HepG2 (cell line): ENCODE measurements around the gene TTC24. TPM values are rescaled to one million over a fixed set of nuclear protein-coding genes. Genes with fewer than 3 reads are reported as not detected.
A peak's percentile ranks its signal among the peaks of the same experiment; 100 is the strongest.

Experiments used
- KLF15 ChIP-seq: sonication (generic); formaldehyde crosslinking; IDR thresholded peaks from 2 replicates; pipeline ENCODE4 v1.8.1; 2023; ENCODE audit warnings: borderline replicate concordance, mild to moderate bottlenecking, inconsistent platforms, missing genetic modification reagents, mixed read lengths
- KMT2B ChIP-seq: IDR thresholded peaks from 2 replicates; pipeline ENCODE4 v1.6.1; 2016; ENCODE audit warnings: missing genetic modification reagents, missing compliant biosample characterization
- LCORL ChIP-seq, 2 experiments: fragments of 450-650 bp in 1 of 2; sonication (generic) in 1 of 2; formaldehyde crosslinking in 1 of 2; IDR thresholded peaks; 2 replicates each; pipeline versions ENCODE4 v1.5.0 to v1.6.1; 2017 to 2020; ENCODE audit warnings: antibody characterized with exemption in 1 of 2, missing genetic modification reagents in 1 of 2
- MTF1 ChIP-seq: sonication (generic); formaldehyde crosslinking; IDR thresholded peaks from 2 replicates; pipeline ENCODE4 v1.5.0; 2020; ENCODE audit warnings: missing genetic modification reagents
- NFKBIZ ChIP-seq: IDR thresholded peaks from 2 replicates; pipeline ENCODE4 v1.6.1; 2018; ENCODE audit warnings: missing genetic modification reagents, missing compliant biosample characterization
- NONO ChIP-seq, 2 experiments: fragments of 450-650 bp in 1 of 2; sonication (generic) in 1 of 2; formaldehyde crosslinking in 1 of 2; IDR thresholded peaks in 1 of 2; conservative IDR thresholded peaks in 1 of 2; 2 replicates each; pipeline versions ENCODE4 v1.6.1 to v1.8.0; 2017 to 2022; ENCODE audit warnings: mild to moderate bottlenecking in 1 of 2, missing genetic modification reagents in 1 of 2, moderate library complexity in 1 of 2
- RNF219 ChIP-seq: sonication (generic); formaldehyde crosslinking; IDR thresholded peaks from 2 replicates; pipeline ENCODE4 v1.5.0; 2020; ENCODE audit warnings: mild to moderate bottlenecking, missing genetic modification reagents
- SNAI1 ChIP-seq: sonication (generic); formaldehyde crosslinking; IDR thresholded peaks from 2 replicates; pipeline ENCODE4 v1.5.0; 2020; ENCODE audit warnings: mild to moderate bottlenecking, missing genetic modification reagents, borderline replicate concordance
- ZNF234 ChIP-seq: sonication (generic); formaldehyde crosslinking; conservative IDR thresholded peaks from 2 replicates; pipeline ENCODE4 v1.5.1; 2020; ENCODE audit warnings: mild to moderate bottlenecking, missing genetic modification reagents
- ZNF317 ChIP-seq: sonication (generic); formaldehyde crosslinking; IDR thresholded peaks from 2 replicates; pipeline ENCODE4 v1.5.0; 2020; ENCODE audit warnings: mild to moderate bottlenecking, missing genetic modification reagents
- ZNF335 ChIP-seq: sonication (generic); formaldehyde crosslinking; IDR thresholded peaks from 2 replicates; pipeline ENCODE4 v1.4.0; 2020; ENCODE audit warnings: missing genetic modification reagents
- ZNF501 ChIP-seq: sonication (generic); formaldehyde crosslinking; IDR thresholded peaks from 2 replicates; pipeline ENCODE4 v1.5.1; 2020; ENCODE audit warnings: mild to moderate bottlenecking, moderate library complexity, missing genetic modification reagents
- ZNF597 ChIP-seq: sonication (generic); formaldehyde crosslinking; IDR thresholded peaks from 2 replicates; pipeline ENCODE4 v1.5.0; 2020; ENCODE audit warnings: missing genetic modification reagents
- ZSCAN20 ChIP-seq: sonication (generic); formaldehyde crosslinking; IDR thresholded peaks from 2 replicates; pipeline ENCODE4 v1.4.0; 2020; ENCODE audit warnings: missing genetic modification reagents, mild to moderate bottlenecking, borderline replicate concordance
- polyA plus RNA-seq, 8 experiments: library from polyadenylated mRNA; depleted of rRNA in 3 of 8; stranded (reverse) in 7 of 8; unstranded in 1 of 8; fragments of >200 nt; fragmentation: Illumina TruSeq in 4 of 8; extraction: Trizol in 4 of 8; gene quantifications; 2 replicates each; pipeline versions ENCODE4 v1.2.1 to v1.2.3, GENCODE V29; 2011 to 2016; ENCODE audit warnings: low read depth in 4 of 8, missing spikeins in 1 of 8, mixed read lengths in 1 of 8; ENCODE audit not compliant: insufficient read depth in 1 of 8
- total RNA-seq, 5 experiments: library from RNA; depleted of rRNA; stranded (reverse); fragments of >200 nt; fragmentation: Illumina TruSeq; extraction: Trizol; gene quantifications; 2 replicates each; pipeline ENCODE4 v1.2.3, GENCODE V29; 2016; ENCODE audit warnings: low read depth in 1 of 5
- TF ChIP-seq, protein P1 (sequence below): sonication (generic); formaldehyde crosslinking; conservative IDR thresholded peaks from 2 replicates; pipeline ENCODE4 v1.4.0; 2020; ENCODE audit warnings: missing genetic modification reagents
- TF ChIP-seq, protein P2 (sequence below): sonication (generic); formaldehyde crosslinking; IDR thresholded peaks from 2 replicates; pipeline ENCODE4 v1.8.0; 2022; ENCODE audit warnings: mild to moderate bottlenecking, missing genetic modification reagents, borderline replicate concordance

TTC24 gene
- total and polyA plus RNA-seq, 2 of the 13 experiments (the other 11 are each of a cell fraction or from before 2014, with no cell fraction given), result 0.13 to 0.18 TPM

DNA sequence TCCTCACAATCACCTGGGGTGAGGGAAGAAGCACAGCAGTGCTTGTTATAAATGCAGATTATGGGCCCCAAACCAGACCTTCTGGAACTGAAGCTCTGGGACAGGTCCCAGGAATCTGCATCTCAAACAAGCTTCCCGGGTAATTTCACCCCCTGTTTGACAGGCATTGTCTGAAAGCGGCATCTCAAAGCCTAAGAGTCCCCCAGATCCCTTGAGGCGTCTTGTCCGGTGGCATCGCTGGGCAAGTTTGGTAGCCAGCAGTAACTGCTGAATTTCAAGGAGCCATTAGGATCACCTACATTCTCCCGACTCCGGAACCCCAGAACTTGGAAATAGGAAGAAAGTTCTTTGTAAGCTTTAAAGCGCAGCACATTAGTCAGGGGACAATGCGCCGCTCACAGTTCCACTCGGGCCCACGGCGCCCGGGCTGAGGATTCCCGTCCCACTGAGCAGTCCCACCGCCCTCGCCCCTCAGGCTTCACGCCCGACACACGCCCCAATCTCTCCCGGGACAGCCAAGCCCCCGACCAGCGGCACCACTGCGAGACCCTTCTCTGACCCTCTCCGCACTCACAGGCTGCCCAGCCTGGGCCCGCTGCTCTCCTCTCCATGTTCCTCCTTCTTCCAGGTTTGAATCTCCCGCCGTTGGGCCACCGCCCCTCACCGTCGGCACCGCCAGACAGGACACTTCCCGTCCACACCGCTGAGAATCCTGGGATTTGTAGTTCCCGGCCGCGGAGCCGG is 7.4 kb upstream of the TTC24 start, which contains the start of gene IQGAP3 (continued):
- peak; percentile 87; the same call in 1 of the 2 replicates for TF ChIP-seq ZNF501
- TF ChIP-seq SNAI1 (CRISPR knock-in tag), result no peak
- no peak for TF ChIP-seq NFKBIZ (CRISPR knock-in tag)
- TF ChIP-seq ZNF317 (CRISPR knock-in tag), result 0 out of 2 replicates have a peak, but pooled peaks have one; percentile 27
- no peak for TF ChIP-seq ZSCAN20 (CRISPR knock-in tag)
- TF ChIP-seq MTF1 (CRISPR knock-in tag), result no peak
- TF ChIP-seq ZNF234 (CRISPR knock-in tag), result peak; percentile 57; the same call in 1 of the 2 replicates
- TF ChIP-seq, protein P1, sequence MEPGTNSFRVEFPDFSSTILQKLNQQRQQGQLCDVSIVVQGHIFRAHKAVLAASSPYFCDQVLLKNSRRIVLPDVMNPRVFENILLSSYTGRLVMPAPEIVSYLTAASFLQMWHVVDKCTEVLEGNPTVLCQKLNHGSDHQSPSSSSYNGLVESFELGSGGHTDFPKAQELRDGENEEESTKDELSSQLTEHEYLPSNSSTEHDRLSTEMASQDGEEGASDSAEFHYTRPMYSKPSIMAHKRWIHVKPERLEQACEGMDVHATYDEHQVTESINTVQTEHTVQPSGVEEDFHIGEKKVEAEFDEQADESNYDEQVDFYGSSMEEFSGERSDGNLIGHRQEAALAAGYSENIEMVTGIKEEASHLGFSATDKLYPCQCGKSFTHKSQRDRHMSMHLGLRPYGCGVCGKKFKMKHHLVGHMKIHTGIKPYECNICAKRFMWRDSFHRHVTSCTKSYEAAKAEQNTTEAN (CRISPR knock-in tag), result no peak
- TF ChIP-seq KLF15 (CRISPR knock-in tag), result peak; percentile 74; the same call in 1 of the 2 replicates
- TF ChIP-seq, protein P2, sequence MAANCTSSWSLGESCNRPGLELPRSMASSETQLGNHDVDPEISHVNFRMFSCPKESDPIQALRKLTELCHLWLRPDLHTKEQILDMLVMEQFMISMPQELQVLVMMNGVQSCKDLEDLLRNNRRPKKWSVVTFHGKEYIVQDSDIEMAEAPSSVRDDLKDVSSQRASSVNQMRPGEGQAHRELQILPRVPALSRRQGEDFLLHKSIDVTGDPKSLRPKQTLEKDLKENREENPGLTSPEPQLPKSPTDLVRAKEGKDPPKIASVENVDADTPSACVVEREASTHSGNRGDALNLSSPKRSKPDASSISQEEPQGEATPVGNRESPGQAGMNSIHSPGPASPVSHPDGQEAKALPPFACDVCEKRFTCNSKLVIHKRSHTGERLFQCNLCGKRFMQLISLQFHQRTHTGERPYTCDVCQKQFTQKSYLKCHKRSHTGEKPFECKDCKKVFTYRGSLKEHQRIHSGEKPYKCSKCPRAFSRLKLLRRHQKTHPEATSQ, result no peak
- TF ChIP-seq ZNF597 (CRISPR knock-in tag), result no peak
- 0 out of 2 replicates have a peak, but pooled peaks have one; percentile 34 for TF ChIP-seq KMT2B (CRISPR knock-in tag)
- TF ChIP-seq LCORL (IDR thresholded peaks at IDR 0.05), result no peak
- no peak for TF ChIP-seq LCORL (CRISPR knock-in tag; IDR thresholded peaks at IDR 0.05)
- TF ChIP-seq RNF219 (CRISPR knock-in tag), result no peak
- TF ChIP-seq NONO (IDR thresholded peaks at IDR 0.05), result no peak
- TF ChIP-seq NONO (CRISPR knock-in tag; conservative IDR thresholded peaks at IDR 0.05), result peak; percentile 68; the same call in 1 of the 2 replicates
- TF ChIP-seq ZNF335 (CRISPR knock-in tag), result 0 out of 2 replicates have a peak, but pooled peaks have one; percentile 24
